Cerebellar cortex (tissue), 1 donor: Measurements from ENCODE around the gene PHKG1.
"Not testable (repeated sequence)": the region's sequence is repeated elsewhere in the genome, so short reads cannot be mapped to it uniquely, and the experiment has no call there.

ENCODE experiments used
- DNase-seq: peaks from one replicate; pipeline ENCODE4 v3.0.0-alpha.2; 2015; ENCODE audit warnings: low spot score

Gene PHKG1

GRCh38 chr7:56083150-56083785 is 9.5 kb downstream of the PHKG1 start:
- peak; percentile 80 for DNase-seq

- DNase-seq: no peak
These were observed 11.0 kb downstream of the PHKG1 start for GRCh38 chr7:56081626-56082340.

- not testable (repeated sequence) for DNase-seq
These were observed 11.9 kb downstream of the PHKG1 start for GRCh38 chr7:56080726-56081435.

GRCh38 chr7:56079450-56080185 is 13.1 kb downstream of the PHKG1 start:
- DNase-seq: peak; percentile 89

GRCh38 chr7:56078196-56078595 is 14.6 kb downstream of the PHKG1 start:
- no peak for DNase-seq

- no peak for DNase-seq
These were observed 15.1 kb downstream of the PHKG1 start for GRCh38 chr7:56077681-56078080.

GRCh38 chr7:56074371-56074791 is 18.4 kb downstream of the PHKG1 start:
- DNase-seq: peak; percentile 84

- not testable (repeated sequence) for DNase-seq
These were observed 26.4 kb downstream of the PHKG1 start for GRCh38 chr7:56066376-56066775.

GRCh38 chr7:56063882-56064625 is 28.7 kb downstream of the PHKG1 start, which contains the start of gene SUMF2:
Gene SUMF2, plus strand, starts transcription at chr7:56064286. Its CDS starts 26 bp downstream, at chr7:56064312.
- DNase-seq: peak; percentile 91

- DNase-seq: peak; percentile 61
These were observed 29.3 kb downstream of the PHKG1 start for GRCh38 chr7:56063500-56063881.

- no peak for DNase-seq
These were observed 30.4 kb downstream of the PHKG1 start for GRCh38 chr7:56062382-56062781.

GRCh38 chr7:56053993-56054392 is 38.8 kb downstream of the PHKG1 start:
- no peak for DNase-seq

- DNase-seq: no peak
These were observed 39.4 kb downstream of the PHKG1 start for GRCh38 chr7:56053379-56053778.

GRCh38 chr7:56051339-56052191 is 41.2 kb downstream of the PHKG1 start, which contains the start of the genes CCT6A and PSPH:
Gene CCT6A, plus strand, starts transcription at chr7:56051765. Its CDS starts 84 bp downstream, at chr7:56051849.
Gene PSPH, minus strand, starts transcription at chr7:56051444. Its CDS starts 30,232 bp downstream, at chr7:56021212.
- DNase-seq: peak; percentile 98

GRCh38 chr7:56051053-56051338 is 41.8 kb downstream of the PHKG1 start:
- DNase-seq: no peak

- not testable (repeated sequence) for DNase-seq
These were observed 44.0 kb downstream of the PHKG1 start for GRCh38 chr7:56048763-56049162.

GRCh38 chr7:56048245-56048644 is 44.5 kb downstream of the PHKG1 start:
- DNase-seq: no peak

- DNase-seq: not testable (repeated sequence)
These were observed 45.2 kb downstream of the PHKG1 start for GRCh38 chr7:56047446-56048116.

- no peak for DNase-seq
These were observed 45.9 kb downstream of the PHKG1 start for GRCh38 chr7:56046721-56047445.
